ENCODE results near the gene RIPPLY1. TPM values are rescaled to one million over a fixed set of nuclear protein-coding genes. Genes with fewer than 3 reads are reported as not detected.

Gene RIPPLY1
- total RNA-seq, 1 experiment from 2014 or later, result not detected

DNA sequence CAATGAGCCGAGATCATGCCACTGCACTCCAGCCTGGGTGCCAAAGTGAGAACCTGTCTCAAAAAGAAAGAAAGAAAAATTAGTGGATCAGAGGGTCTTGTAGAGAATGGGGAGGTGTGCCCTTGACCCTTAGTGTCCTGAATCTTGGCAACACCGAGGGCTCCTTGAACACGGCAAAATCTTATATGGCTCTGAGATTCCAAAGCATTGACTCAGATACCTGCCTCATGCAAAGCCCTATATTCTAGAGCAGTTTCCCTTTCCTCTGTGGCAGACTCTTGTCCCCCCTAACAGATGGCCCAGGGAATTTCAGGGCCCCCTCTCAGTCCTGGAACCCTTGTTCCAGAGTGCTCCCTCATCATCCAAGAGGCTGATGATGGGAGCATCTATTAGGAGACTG lies 23.9 kb upstream of the RIPPLY1 start:
- Histone ChIP-seq H3K9me3 (no peaks in the 10 kb centered on the region), H3K27me3 (no peaks in the 10 kb centered on the region), H3K36me3 (no peaks in the 10 kb centered on the region), H3K4me3 (no peak overlapping the region)
- DNase-seq, result no peak

GRCh38 chrX:106921637-106922036 lies 18.5 kb upstream of the RIPPLY1 start:
- Histone ChIP-seq H3K9me3 (no peaks in the 10 kb centered on the region), H3K36me3 (no peaks in the 10 kb centered on the region), H3K27me3 (no peaks in the 10 kb centered on the region), H3K4me3 (no peak overlapping the region)
- DNase-seq, result no peak

DNA sequence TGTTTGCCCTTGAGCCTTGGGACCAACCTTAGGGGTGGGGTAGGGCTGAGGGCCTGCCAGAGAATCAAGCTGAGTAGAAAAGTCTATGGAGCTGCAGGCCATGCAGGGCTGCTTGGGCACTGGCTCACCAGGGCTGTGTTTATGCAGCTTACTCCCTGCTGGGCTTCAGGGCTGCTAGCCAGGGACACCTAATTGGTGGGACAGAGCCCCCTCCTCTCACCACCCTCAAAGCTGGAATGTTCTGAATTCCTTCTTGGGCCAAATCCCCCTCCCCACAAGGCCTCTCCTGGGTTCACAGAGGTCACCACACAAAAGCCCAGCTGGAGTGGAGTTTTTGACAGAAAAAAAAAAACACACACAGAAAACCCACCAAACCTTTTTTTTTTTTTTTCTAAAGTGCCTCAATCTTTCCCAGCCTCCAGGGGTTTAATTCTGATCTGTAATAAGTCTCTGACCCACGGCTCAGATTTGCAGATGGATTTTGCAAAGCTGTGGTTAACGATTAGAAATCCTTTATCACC lies 16.9 kb upstream of the RIPPLY1 start, which contains the start of gene CLDN2:
Gene CLDN2, plus strand, starts transcription at position 471 of the 521 bp plus-strand sequence. CDS start 7,827 bp downstream, outside the sequence.
- peak; percentile 18 for DNase-seq
- Histone ChIP-seq H3K27me3 (no peaks in the 10 kb centered on the region), H3K9me3 (no peaks in the 10 kb centered on the region), H3K36me3 (no peaks in the 10 kb centered on the region), H3K4me3 (no peak within 1 kb of the TSS)

- H3K9me3 ChIP-seq, result no peaks in the 10 kb centered on the region
- no peak overlapping the region for H3K4me3 ChIP-seq
- DNase-seq, result peak; percentile 74
- no peaks in the 10 kb centered on the region for H3K36me3 ChIP-seq
- H3K27me3 ChIP-seq, result no peaks in the 10 kb centered on the region
Observed at GRCh38 chrX:106917830-106918500, 14.8 kb upstream of the RIPPLY1 start.

GRCh38 chrX:106912864-106913263 lies 9.7 kb upstream of the RIPPLY1 start:
- no peaks in the 10 kb centered on the region for H3K36me3 ChIP-seq
- no peak overlapping the region for H3K4me3 ChIP-seq
- no peak for DNase-seq
- H3K27me3 ChIP-seq, result no peaks in the 10 kb centered on the region
- no peaks in the 10 kb centered on the region for H3K9me3 ChIP-seq

DNA sequence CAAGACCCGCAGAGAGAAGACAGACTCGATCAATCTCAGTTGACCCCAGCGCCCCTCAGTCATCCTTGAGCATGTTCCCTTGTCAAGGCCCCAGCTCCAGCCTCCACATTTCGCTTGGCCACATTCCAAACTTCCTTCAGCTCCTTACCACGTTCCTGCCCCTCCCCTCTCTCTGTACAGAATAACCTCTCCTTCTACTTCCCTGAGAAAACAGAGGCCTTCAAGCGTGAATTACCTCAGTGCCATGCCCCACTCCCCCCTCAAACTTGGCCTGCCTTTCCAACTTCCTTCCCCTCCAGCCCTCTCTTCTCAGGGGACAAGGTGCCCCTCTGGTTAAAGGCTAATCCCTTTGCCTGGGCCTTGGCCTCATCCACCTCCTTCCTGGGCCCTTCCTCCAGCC lies 3.2 kb upstream of the RIPPLY1 start:
- Histone ChIP-seq H3K4me3 (no peak overlapping the region), H3K9me3 (no peaks in the 10 kb centered on the region), H3K36me3 (no peaks in the 10 kb centered on the region), H3K27me3 (no peaks in the 10 kb centered on the region)
- no peak for DNase-seq

DNA sequence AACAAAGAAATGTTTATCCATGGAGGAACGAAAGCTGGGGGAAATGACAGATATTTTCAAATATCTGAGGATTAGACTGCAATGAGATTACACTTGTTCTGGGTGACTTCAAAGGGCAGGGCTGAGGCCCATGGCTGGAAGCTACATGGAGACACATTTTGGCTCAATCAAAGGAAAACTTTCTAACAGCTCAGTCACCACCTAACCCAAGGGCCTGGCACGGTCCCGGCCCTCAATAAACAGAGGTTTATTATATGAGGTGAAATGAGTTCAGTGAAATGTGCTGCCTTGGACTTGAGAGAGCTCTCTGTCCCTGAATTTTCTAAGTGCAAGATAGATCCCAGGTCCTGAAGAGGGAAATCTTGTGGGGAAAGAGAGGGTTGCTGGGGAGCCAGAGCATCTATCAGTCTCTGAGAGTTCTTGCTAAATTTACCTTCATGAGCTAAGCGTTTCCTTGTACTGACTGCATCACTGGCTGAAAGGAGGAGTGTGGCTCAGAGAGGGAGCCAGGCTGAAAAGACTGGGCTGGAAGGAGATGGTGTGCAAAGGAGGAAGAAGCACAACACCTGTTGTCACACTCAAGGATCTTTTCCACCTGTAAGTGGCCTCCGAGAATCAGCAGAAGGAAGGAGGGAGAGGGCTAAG lies 2.0 kb upstream of the RIPPLY1 start:
- no peaks in the 10 kb centered on the region for H3K27me3 ChIP-seq
- H3K4me3 ChIP-seq, result no peak overlapping the region
- H3K9me3 ChIP-seq, result no peaks in the 10 kb centered on the region
- H3K36me3 ChIP-seq, result no peaks in the 10 kb centered on the region
- DNase-seq, result peak; percentile 17

GRCh38 chrX:106903856-106904528 lies 851 bp upstream of the RIPPLY1 start:
- Histone ChIP-seq H3K36me3 (no peaks in the 10 kb centered on the region), H3K9me3 (no peaks in the 10 kb centered on the region), H3K27me3 (no peaks in the 10 kb centered on the region), H3K4me3 (no peak overlapping the region)
- no peak for DNase-seq

- no peaks in the 10 kb centered on the region for H3K27me3 ChIP-seq
- H3K4me3 ChIP-seq, result no peak overlapping the region
- H3K9me3 ChIP-seq, result no peaks in the 10 kb centered on the region
- H3K36me3 ChIP-seq, result no peaks in the 10 kb centered on the region
- no peak for DNase-seq
Observed at GRCh38 chrX:106902684-106903083, 457 bp downstream of the RIPPLY1 start.

DNA sequence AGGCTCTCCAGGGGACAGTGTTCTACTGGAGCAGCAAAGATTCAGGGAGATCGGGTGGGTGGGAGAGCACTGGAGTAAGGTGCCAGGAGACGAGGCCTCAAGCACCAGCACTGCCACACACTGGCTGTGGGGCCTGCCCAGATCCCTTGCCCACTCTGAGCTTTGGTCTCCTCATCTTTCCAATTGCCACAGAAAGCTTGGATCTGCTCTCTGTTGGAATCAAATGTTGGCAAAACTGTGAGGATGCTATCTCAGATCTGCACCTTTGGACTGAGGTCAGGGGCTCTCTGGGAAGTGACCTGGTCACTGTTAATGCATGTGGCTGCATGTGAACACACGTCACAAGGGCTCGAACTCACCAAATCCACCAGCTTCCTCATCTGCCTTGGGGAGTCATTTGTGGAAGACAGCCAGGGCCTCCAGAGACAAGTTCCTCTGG lies 1.3 kb downstream of the RIPPLY1 start:
- no peak overlapping the region for H3K4me3 ChIP-seq
- H3K9me3 ChIP-seq, result no peaks in the 10 kb centered on the region
- no peaks in the 10 kb centered on the region for H3K36me3 ChIP-seq
- DNase-seq, result no peak
- H3K27me3 ChIP-seq, result no peaks in the 10 kb centered on the region

DNA sequence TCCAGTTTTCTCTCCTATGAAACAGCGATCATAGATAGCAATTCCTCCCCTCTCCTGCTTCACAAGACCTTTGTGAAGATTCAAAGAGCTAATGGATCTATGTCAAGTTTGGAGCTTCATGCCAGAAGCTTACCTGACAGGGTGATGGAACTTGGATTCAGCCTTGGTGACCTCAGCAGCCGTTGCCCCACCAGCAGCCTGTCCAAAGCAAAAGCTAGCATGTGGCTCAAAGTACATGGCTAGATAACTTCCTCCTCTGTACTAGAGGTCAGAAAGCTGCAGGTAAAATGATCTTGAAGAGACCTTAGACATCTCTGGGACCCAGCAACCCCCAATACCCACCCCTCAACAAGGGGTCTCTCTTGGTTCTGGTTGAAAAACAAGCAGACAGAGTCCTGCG lies 1.8 kb downstream of the RIPPLY1 start:
- Histone ChIP-seq H3K36me3 (no peaks in the 10 kb centered on the region), H3K9me3 (no peaks in the 10 kb centered on the region), H3K27me3 (no peaks in the 10 kb centered on the region), H3K4me3 (no peak overlapping the region)
- no peak for DNase-seq

DNA sequence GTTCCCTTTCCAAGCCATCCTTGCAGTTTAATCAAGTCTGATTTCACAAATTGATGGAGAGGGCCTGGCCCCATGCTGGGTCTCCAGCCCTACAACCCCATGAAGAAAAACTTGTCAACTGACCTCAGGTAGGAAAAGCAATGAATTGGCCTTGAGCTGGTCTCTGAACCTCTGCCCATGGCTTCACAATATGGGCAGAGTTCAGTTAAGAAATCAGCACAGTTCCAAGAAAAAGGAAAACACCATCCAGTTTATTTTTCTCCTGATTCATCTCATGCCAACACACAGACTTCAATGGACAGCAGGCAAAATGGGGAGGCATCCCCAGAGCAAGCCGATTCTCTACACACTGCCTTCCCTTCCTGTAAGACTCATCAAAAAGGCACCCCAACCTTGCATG lies 3.3 kb downstream of the RIPPLY1 start:
- no peaks in the 10 kb centered on the region for H3K36me3 ChIP-seq
- no peaks in the 10 kb centered on the region for H3K27me3 ChIP-seq
- H3K9me3 ChIP-seq, result no peaks in the 10 kb centered on the region
- no peak overlapping the region for H3K4me3 ChIP-seq
- no peak for DNase-seq

GRCh38 chrX:106899276-106899675 lies 3.9 kb downstream of the RIPPLY1 start:
- H3K9me3 ChIP-seq, result no peaks in the 10 kb centered on the region
- no peak overlapping the region for H3K4me3 ChIP-seq
- no peaks in the 10 kb centered on the region for H3K27me3 ChIP-seq
- no peaks in the 10 kb centered on the region for H3K36me3 ChIP-seq
- no peak for DNase-seq

DNA sequence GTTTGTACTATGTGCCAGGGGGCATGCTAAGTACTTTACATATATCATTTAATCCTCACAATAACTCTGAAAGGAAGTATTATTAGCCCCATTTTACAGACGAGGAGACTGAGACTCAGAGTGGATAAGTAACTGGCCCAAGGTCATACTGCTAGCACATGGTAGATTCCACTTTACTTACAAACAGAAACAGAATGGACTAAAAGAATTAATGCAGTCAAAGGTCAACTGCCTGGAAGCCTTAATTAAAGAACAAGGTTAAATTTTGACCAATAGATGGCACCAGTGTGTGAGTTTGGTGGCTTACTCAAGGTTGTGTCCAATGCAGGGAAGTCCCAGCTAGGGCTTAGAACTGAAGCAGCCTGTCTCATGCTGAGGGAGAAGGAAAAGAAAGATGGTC lies 4.7 kb downstream of the RIPPLY1 start:
- DNase-seq, result no peak
- Histone ChIP-seq H3K27me3 (no peaks in the 10 kb centered on the region), H3K9me3 (no peaks in the 10 kb centered on the region), H3K36me3 (no peaks in the 10 kb centered on the region), H3K4me3 (no peak overlapping the region)

DNA sequence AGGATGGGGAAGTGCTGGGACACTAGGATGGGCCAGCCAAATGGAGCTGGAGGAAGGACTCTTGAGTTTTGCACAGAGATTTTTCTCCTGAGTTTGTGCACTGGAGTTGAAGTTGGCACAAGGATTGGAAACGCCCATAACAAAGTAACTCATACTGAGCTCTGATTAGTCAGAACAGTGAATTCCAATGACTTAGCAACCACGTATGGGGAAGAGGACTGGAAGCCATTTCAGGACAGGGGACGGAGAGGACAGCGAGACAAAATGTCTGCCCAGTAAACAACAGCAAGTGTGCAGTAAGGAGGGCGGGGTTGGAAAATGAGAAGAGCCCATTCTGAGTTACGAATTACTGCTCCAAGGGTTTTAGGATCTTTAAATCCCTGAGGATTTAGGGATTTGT lies 5.9 kb downstream of the RIPPLY1 start:
- DNase-seq, result peak; percentile 5
- Histone ChIP-seq H3K36me3 (no peaks in the 10 kb centered on the region), H3K4me3 (no peak overlapping the region), H3K9me3 (no peaks in the 10 kb centered on the region), H3K27me3 (no peaks in the 10 kb centered on the region)

DNA sequence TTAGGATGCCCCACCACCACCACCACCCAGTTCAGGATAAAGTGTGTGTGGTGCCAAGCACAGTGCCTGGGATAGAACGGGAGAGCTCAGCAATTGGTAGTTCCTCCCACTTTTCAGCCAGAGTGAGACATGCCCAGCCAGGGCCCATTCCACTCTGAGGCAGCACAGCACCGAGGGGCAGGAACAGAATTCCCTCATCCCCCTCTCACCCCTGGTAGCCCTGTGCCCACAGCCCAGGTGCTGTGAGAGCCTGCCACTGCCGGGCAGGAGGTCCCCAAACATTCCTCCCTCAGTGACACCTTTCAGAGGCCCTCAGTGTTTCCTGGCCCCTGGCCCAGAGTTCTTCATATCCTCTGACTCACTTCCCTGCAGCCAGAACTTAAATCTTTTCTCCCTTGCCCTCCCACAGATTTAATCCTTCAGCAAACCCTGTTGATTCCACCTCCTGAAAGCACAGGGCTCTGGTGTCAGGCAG lies 8.1 kb downstream of the RIPPLY1 start:
- Histone ChIP-seq H3K36me3 (no peaks in the 10 kb centered on the region), H3K9me3 (no peaks in the 10 kb centered on the region), H3K27me3 (no peaks in the 10 kb centered on the region), H3K4me3 (no peak overlapping the region)
- peak; percentile 68 for DNase-seq

- DNase-seq, result peak; percentile 54
- H3K27me3 ChIP-seq, result no peaks in the 10 kb centered on the region
- H3K9me3 ChIP-seq, result no peaks in the 10 kb centered on the region
- no peak overlapping the region for H3K4me3 ChIP-seq
- no peaks in the 10 kb centered on the region for H3K36me3 ChIP-seq
Observed at GRCh38 chrX:106894392-106894909, 8.7 kb downstream of the RIPPLY1 start.
